ENCODE data around the gene ZNF366.

DNA sequence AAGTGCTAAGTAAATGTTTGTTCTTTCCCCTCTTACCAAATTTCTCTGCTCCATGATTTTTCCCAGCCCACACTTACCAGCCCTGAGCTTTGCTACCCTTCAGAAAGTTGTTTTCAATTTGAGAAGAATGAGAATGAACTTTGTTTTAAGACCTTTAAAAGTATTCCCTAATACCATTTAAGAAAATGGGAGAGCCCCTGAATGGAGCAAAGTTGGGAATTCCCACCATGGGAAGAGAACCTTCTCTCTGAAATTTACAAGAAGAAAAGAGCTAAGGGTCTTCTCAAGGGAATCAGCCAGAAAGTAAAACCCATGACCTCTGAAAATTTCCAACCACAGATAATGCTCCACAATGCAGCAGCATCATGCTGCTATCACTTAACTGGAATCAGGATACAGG lies 17.7 kb downstream of the ZNF366 start:
- TF ChIP-seq, protein P1, sequence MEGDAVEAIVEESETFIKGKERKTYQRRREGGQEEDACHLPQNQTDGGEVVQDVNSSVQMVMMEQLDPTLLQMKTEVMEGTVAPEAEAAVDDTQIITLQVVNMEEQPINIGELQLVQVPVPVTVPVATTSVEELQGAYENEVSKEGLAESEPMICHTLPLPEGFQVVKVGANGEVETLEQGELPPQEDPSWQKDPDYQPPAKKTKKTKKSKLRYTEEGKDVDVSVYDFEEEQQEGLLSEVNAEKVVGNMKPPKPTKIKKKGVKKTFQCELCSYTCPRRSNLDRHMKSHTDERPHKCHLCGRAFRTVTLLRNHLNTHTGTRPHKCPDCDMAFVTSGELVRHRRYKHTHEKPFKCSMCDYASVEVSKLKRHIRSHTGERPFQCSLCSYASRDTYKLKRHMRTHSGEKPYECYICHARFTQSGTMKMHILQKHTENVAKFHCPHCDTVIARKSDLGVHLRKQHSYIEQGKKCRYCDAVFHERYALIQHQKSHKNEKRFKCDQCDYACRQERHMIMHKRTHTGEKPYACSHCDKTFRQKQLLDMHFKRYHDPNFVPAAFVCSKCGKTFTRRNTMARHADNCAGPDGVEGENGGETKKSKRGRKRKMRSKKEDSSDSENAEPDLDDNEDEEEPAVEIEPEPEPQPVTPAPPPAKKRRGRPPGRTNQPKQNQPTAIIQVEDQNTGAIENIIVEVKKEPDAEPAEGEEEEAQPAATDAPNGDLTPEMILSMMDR (IDR thresholded peaks at IDR 0.05) = no peak
- TF ChIP-seq POLR2AphosphoS5 (IDR thresholded peaks at IDR 0.05) = no peak
- TF ChIP-seq POLR2A (IDR thresholded peaks at IDR 0.05) = no peak
- no peak for TF ChIP-seq EP300 (IDR thresholded peaks at IDR 0.05)
